Activated CD4-positive, alpha-beta T cell treated with anti-CD3 and anti-CD28 coated beads for 36 hours (primary cell): ENCODE data around the gene GTPBP8. TPM values are rescaled to one million over a fixed set of nuclear protein-coding genes. Genes with fewer than 3 reads are reported as not detected.

ENCODE experiments used
- total RNA-seq, 2 experiments: library from RNA; stranded (reverse); gene quantifications; one replicate each; pipeline ENCODE4 v1.2.3, GENCODE V29; 2021

The GTPBP8 gene
- total RNA-seq, 2 experiments from 2014 or later = 34.3 to 43.0 TPM

Other genes with a start within 250 kb of the GTPBP8 start
- not detected for gene CD200R1L, start 144.1 kb upstream of the GTPBP8 start, total RNA-seq
- 1 to 10 TPM; 1.4 to 1.5 TPM for gene CD200R1, start 15.9 kb upstream of the GTPBP8 start, total RNA-seq
- gene BOC, start 220.6 kb downstream of the GTPBP8 start, total RNA-seq = under 1 TPM; 0.40 to 0.43 TPM